HG02870 (cell line): Measurements from ENCODE around the gene EPX.

Source experiments
- ATAC-seq: cut with Tn5 transposase; IDR thresholded peaks from one replicate; pipeline ENCODE4 v1.9.1; 2021; ENCODE audit warnings: mild to moderate bottlenecking, moderate library complexity; ENCODE audit not compliant: unreplicated experiment

The EPX gene

DNA sequence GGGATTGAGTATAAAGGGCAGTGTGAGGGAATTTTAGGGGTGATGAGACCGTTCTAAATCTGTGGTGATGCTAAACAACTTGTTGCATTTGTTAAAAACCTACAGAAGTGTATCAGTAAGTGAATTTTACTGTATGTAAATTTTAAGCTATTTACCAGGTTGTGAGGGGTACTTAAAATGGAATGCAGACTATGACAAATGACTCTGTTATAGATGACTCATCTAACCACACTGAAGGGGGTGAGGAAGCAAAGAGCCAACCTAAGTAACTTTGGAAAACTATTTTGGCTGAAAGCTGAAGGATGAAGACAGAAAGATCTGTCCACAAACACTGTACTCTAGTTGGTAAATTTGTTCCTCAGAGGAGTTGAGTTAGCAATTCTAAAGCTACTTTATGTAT, 31.8 kb downstream of the EPX start:
- ATAC-seq, result no peak

DNA sequence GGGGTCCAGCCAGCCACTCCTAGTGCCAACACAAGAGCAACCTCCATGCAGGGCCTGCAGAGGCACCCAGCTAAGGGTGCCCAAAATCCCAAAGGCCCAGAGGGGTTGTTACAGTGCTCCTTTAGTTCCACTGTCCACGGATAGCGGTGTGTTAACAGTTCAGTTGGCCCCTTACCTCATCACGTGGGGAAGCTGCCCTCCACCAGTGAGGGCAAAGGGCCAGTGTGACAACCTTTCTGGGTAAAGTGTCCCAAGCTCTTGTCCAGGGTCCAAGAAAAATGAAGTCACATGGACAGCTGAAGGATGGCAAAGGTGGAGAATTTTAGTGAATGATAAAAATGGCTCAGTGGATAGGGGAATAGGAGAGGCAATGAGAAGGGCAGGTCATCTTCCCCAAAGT, 35.2 kb downstream of the EPX start:
- ATAC-seq, result no peak

DNA sequence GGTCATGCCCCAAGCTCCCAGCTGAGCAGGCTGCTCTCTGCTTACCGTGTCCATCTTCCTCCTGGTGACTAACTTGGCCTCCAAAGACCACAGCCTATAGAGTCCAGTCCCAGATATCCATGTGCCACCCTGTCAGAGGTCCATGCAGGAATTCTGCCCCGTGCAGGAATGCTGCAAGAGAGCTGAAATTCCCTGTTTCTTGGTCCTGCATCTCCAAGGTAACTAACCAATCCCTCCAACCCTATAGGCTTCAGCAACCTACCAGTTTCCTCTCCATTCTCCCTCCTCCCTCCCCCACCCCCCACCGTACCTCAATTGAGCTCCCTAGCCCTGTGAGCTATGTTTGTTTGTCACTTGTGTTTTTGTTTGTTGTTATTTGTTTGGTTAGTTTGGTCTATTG, 36.2 kb downstream of the EPX start:
- ATAC-seq, result no peak

DNA sequence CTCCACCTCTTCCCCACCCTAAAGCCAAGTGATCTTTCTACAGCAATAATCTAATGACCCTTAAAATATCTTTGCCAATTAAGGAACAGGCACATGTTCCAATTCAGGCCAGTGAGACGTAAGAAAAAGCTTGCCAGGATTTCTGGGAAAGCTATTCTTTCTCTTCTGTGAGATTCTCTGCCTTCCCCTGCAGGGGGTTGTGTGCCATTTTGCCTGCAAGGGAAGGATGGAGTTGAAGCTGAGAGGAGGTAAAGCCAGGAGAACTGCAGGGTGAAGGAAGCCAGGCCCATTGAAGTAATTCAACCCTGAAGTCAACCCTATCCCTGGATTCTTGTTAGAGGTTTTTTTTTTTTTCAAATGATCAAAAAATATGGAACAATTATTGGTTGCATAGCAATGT, 36.9 kb downstream of the EPX start:
- no peak for ATAC-seq

DNA sequence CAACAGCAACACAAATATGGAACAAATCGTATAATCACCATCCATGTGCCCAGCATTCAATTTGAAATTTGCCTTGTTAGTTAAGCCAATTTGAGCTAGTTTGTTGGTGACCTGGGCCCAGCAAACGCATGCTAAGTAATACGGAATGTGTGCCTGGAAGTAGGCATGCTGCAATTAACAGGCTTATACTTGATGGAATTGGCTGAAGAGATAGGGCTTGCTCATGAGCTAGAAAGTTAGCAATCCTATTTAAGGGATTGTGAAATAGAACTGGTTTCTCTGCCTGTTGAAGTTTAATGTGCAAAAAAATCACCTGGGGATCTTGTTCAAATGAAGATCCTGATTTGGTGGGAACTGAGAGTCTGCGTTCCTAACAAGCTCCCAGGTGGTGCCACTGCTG, 37.4 kb downstream of the EPX start:
- no peak for ATAC-seq

DNA sequence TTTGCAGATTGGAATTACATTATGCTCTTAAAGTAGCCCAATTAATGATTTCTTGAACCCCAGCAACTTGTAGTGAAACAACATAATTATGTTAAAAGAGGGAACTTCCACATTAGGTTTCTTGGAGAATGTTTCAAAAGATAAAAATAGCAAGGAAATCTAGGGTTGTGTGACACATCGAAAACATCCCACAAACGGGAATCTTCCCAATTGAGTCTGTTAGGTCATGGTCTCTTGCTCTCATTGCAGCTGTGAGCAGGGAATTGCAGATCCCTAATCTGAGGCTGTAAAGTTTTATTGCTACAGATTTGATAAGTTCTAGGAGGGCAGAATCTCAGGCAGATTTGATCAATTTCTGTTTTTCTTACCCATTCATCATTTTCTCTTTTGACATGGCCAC, 39.1 kb downstream of the EPX start:
- no peak for ATAC-seq

DNA sequence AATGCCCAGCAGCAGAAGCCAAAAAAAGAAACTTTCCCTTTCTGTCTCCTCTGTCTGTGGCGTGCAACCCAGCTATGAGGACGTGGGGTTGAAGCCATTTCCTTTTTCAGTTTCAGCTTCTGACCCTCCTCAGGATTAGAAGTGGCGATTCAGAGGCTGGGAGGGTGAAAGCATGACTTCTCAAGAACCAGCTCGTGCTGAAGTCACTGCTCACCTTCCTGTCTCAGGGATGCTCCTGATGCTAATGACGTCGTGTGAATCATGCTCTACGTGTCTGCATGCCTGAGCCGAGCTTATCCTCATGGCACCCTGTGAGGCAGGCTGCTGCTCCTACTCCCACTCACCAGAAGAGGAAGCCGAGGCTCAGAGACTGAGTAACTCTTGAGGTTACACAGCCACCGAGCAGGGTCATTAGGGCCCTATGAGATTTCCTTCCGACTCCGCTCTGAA, 40.2 kb downstream of the EPX start:
- ATAC-seq, result peak; percentile 71

DNA sequence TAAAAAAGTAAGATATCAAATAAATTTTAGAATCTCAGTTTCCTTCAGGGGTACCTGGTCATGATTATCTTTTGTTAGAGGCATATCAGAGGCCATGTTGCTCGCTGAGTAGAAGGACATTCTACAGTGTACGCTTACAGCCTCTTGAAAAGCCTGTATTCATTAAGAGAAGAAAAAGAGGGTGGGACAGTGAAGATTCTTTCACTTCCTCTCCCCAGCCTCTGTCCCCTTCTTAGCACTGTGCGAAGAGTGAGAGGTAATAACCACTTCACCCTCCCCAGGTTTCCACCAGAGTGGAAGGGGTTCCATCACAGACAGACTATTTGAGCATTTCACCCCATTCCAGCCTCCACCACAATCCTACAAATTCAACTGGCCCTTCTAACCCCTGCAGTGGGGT, 41.0 kb downstream of the EPX start:
- ATAC-seq, result peak; percentile 60

DNA sequence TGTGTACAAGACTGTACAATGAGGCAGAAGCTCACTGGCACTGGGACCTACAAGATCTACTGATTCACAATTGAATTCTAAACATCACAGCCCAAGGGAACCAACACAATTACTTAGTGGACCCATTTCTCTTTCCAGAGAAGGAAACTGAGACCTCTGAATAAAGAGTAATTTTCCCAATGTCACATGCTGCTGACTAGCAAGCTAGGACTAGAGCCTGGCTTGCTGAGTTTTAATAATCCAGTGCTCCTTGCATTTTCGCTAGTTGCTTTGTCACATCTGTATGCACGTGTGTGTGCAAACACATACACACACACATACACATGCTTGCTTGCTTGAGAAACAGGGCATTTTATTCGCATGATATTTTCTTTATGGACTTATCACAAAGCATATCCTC, 42.0 kb downstream of the EPX start:
- ATAC-seq, result no peak

DNA sequence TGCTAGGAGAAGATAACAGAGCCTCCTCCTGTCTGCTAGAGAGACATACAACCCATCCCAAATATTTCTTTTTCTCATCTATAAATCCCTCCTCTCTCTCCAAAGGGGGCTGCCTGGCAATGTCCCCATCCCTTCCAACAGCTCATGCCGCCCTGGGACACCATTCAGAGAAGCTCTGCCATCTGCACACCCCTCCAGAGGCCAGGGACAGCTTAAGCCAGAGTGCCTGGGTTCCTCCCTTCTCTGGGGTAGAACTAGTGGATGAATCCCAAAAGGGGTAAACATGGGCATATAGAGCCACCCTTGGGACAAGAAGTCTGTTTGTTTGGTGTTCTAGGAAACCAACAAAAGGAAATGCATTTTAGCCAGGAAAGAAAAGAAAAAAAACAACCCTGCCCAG, 43.3 kb downstream of the EPX start:
- no peak for ATAC-seq

DNA sequence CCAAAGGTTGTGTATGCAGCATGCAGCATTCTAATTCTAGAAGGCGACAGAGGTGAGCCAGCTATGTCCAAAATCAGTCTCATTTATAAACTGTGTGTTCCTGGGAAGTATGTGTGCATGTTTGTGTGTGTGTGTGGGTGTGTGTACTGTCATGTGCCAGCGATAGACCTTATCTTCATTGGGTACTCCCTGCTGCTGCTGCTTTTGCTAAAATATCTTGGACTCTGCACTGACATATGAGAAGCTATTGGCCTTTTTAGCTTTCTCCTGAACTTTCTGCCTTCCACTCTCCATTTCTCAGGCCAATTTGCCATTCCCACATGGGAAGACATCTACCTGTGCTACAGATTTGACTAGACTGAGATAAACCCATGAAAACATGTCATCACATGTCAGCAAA, 43.9 kb downstream of the EPX start:
- ATAC-seq, result no peak

DNA sequence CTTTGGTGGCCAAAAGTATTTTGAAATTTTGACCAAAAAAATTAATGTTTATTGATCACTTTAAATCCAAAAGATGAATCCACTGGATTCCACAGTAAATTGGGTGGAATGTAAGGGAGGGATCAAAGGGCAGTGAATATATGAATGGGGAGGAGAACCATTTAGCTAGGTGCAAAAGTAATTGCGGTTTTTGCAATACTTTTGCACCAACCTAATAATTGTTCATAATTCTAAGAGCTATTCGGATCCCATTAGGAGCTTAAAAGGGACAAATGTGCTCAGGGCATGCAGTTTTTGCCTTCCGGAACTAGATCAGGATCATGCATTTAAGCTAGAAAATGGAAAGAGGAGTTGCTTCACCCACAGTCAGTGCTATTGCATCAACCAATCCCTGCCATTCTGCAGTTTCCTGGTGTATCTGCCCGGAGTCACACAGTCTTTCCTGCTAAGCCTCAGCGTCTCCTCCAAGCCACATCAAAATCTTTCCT, 45.7 kb downstream of the EPX start, which contains the start of gene LPO:
LPO (plus strand) TSS at position 438 of the 488 bp plus-strand sequence. CDS start 4,396 bp downstream, outside the sequence.
- no peak for ATAC-seq

DNA sequence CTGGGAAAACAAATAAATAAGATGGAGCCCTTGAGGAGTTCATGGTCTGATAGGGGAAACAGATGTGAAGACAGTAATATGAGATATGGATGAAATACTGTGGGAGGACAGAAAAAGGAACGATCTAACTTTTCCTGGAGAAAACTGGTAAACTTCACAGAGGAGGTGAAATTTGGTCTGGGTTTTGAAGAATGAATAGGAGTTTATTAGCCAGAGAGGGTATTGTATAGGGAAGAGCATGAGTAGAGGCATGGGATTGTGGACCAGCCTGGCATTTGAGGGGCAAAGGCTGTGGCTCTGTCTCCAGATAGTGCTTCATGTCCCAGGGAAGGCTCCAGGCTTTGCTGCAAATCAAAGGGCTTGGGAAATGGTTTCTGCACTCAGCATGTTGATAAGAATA, 47.5 kb downstream of the EPX start:
- no peak for ATAC-seq

DNA sequence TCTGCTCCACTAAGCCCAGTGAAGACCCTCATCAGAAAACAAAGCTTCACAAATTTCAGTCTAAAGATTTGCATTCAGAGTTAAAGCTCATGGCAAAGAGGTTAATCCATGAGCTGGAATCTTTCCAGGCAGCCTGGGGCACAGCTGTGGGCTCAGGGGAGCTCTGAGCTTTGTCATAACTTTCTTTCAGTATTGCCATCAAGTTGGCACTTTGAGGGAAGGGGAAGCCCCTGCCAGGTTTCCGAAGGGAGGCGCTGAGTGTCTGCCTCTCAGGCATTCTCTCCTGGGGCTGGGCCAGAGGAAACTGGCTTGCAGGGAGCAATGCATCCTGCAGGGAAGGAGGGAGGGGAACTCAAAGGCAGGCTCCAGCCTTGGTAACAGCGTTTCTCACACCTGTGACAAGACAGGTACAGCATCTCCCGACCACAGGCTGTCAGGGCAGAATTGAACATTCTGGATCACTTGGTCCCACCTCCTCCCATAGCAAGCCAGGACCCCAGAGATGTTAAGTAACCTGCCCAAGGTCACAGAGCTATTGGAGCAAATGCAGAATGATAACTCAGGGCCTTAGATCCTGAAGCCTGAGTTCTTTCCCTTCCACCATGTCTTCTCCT, 49.8 kb downstream of the EPX start:
- ATAC-seq, result no peak

DNA sequence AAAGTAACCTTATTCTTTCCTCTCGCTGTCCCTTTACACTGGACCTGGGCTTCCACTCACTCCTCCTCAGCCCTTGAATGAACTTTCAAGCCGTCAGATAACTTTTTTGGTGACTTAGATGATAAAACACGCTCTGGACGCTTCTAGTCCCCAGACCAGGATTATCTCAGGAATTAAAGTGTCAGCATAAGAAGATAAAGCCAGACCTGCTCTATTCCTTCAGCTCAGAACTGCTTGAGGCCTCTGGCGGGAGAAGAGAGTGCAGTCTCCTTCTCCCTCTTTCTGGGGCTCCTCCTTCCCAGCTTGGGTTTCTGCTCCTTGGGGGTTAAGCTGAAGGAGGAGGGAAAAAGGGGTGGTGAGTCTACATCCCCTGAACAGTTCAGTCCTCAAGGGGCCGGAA, 52.4 kb downstream of the EPX start:
- no peak for ATAC-seq

DNA sequence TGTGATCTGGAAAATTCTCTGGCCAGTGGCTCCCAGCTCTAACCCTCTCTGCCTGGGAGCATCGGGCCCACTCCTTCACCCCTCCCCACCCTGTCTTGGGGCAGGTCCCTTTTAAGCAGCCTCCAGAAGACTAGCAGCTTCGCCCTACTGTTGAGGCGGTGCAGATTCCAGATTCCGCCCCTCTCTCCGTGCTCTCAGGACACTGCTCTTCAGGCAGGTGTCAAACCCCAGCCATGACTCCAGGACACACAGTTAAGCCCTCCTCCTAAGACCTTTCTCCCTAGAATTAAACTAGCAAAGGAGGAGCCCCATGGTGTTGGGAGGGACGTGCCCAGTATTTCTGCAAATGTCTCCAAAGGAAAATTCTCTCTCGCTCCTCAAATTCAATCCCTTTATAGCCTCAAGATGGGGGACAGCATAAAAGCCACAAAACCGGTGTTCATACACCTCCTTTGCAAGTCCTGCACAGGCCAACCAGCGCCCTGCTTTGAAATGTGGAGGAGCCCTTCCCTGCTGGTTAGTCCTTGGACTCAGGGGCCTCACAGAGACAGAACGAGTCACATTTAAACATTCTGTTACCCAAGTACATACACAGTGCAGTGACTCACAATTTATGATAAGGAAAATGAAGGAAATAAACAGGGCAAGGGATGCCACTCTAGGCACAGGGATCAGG, 53.0 kb downstream of the EPX start:
- no peak for ATAC-seq

DNA sequence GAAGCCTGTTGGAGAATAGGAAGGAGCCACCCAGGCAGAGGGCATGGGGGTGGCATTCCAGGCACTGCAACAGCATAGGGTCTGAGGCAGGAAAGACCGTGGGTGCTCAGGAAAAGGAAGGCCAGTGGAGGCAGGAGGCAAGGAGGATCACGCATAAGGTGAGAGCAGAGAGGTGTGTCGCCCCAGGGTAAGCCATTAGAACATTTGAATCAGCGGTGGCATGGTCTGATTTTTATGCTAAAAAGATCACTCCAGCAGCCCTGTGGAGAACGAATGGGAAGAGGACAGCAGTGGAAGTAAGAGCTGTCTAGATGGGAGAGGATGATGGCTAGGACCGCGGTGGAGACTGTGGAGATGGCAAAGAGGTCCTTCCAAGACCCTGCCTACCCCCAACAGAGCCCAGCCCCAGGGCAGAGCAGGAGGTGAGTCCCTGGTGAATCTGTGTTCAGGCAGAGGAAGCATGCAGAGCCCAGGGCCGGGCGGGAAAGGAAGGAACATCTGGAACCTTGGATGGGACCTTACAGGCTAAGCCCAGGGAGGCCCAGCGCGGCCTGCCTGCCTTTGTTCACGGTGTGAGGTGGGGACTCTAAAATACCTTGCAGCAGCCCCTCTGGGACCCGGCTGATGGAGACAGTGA, 53.7 kb downstream of the EPX start:
- no peak for ATAC-seq

DNA sequence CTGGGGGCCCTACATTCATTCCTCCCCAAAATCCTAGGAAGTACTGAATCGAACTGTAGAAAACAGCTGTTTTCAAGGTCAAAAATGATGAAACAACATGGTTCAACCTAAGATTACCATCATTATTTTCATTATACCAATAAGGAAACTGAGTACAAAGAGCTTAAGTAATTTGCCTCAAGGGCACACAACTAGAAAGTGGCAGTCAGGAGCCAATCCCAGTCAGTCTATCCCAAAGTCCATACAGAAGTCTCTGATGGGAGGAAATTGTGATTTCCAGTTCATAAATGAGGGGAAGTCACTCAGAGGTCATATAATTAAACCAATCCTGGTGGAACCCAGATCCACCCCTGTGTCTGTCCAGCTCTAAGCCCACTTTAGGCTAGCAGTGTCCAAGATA, 54.3 kb downstream of the EPX start:
- ATAC-seq, result no peak

DNA sequence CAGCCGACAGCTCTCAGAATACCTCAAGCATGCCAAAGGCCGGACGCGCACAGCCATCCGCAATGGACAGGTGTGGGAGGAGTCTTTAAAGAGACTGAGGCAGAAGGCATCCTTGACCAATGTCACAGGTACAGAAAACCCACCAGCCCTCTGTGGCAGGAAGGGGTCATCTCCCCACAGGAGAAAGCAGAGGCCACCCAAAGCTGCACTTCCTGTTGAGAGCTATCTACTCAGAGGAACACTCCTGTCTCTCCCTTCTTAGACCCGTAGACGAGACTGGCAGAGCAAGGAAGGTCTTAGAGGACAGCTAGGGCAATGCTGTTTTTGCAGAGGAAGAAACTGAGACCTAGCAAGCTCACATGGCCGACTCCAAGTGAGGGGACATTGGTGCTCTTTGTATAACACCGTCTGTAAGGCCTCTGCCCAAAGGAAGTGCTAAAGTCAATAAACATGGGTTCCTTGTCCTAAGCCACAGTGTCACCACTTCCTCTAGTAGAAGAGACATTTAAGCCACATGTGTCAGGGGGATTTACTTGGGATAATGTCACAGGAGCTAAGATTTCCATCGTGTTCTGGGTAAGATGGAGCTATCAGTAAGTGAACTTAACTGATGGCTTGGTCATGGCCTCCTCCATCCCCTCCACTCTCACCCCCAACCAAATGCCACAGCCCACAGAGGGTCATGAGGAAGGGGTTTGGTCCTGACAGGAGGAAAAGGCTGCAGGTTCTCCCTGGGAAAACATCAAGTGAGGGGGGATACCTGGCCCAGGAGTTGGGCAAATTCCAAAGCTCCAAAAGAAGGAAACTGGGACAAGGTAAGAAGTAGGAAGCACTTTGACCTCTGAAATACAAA, 55.2 kb downstream of the EPX start:
- no peak for ATAC-seq

DNA sequence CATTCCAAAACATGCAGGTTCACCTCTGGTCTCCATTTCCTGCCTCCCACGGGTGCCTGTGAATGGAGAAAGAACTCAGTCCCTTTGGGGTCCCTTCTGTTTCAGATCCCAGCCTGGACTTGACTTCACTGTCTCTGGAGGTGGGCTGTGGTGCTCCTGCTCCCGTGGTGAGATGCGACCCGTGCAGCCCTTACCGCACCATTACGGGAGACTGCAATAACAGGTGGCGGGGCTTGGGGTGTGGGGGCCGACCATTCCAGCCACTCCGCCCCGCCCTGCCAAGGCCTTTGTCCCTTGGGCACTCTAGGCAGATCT, 56.4 kb downstream of the EPX start:
- no peak for ATAC-seq
